A673 (cell line): ENCODE results near the gene LPCAT1.

Source experiments
- EZH2 ChIP-seq: fragments of 200-600 bp; sonication (generic); IDR thresholded peaks from 2 replicates; pipeline ENCODE4 v1.6.1; 2017; ENCODE audit warnings: borderline replicate concordance, low read depth, mild to moderate bottlenecking, mixed read lengths, antibody characterized with exemption, low read length; ENCODE audit not compliant: poor library complexity, severe bottlenecking
- TF ChIP-seq, protein P1 (sequence below): fragments of 300-800, 200-600 bp; sonication (generic); conservative IDR thresholded peaks from 2 replicates; pipeline ENCODE4 v1.5.1; 2017; ENCODE audit warnings: low read depth, mild to moderate bottlenecking, antibody characterized with exemption, low read length, moderate library complexity, mixed read lengths

- TF ChIP-seq, protein P1, sequence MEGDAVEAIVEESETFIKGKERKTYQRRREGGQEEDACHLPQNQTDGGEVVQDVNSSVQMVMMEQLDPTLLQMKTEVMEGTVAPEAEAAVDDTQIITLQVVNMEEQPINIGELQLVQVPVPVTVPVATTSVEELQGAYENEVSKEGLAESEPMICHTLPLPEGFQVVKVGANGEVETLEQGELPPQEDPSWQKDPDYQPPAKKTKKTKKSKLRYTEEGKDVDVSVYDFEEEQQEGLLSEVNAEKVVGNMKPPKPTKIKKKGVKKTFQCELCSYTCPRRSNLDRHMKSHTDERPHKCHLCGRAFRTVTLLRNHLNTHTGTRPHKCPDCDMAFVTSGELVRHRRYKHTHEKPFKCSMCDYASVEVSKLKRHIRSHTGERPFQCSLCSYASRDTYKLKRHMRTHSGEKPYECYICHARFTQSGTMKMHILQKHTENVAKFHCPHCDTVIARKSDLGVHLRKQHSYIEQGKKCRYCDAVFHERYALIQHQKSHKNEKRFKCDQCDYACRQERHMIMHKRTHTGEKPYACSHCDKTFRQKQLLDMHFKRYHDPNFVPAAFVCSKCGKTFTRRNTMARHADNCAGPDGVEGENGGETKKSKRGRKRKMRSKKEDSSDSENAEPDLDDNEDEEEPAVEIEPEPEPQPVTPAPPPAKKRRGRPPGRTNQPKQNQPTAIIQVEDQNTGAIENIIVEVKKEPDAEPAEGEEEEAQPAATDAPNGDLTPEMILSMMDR = no peak
- no peak for TF ChIP-seq EZH2
Observed at GRCh38 chr5:1555011-1555807, 31.4 kb upstream of the LPCAT1 start.
